Esophagus muscularis mucosa (tissue), 4 donors: ENCODE results near the gene SYNRG. TPM values are rescaled to one million over a fixed set of nuclear protein-coding genes. Genes with fewer than 3 reads are reported as not detected.

ENCODE experiments used
- DNase-seq: peaks from one replicate; pipeline ENCODE4 v3.0.0-alpha.2; 2017; ENCODE audit errors: extremely low spot score
- H3K27ac ChIP-seq, 4 donors: fragments of 200-600 bp; sonication (generic); replicated peaks in 1 of 4; 1 replicate in 3 of 4; 2 replicates in 1 of 4; pipeline ENCODE4 v1.5.1; 2016 to 2019; ENCODE audit warnings: mild to moderate bottlenecking in 1 of 4
- H3K27me3 ChIP-seq, 4 donors: fragments of 200-600 bp; sonication (generic); one replicate each; pipeline versions ENCODE4 v1.5.1 to v1.6.0; 2016 to 2019
- H3K36me3 ChIP-seq, 4 donors: fragments of 200-600 bp; sonication (generic); one replicate each; pipeline ENCODE4 v1.5.1; 2016 to 2019
- H3K4me1 ChIP-seq, 4 donors: fragments of 200-600 bp; sonication (generic); one replicate each; pipeline ENCODE4 v1.5.1; 2016 to 2019
- H3K4me3 ChIP-seq, 4 donors: fragments of 200-600 bp; sonication (generic); 1 replicate in 2 of 4; 2 replicates in 2 of 4; pipeline ENCODE4 v1.5.1; 2016 to 2019; ENCODE audit warnings: mild to moderate bottlenecking in 4 of 4, moderate library complexity in 1 of 4
- H3K9me3 ChIP-seq, 4 donors: fragments of 200-600 bp; sonication (generic); 1 replicate in 3 of 4; 2 replicates in 1 of 4; pipeline ENCODE4 v1.5.1; 2016 to 2019
- CTCF ChIP-seq, 3 experiments: fragments of 200-600 bp in 2 of 3; fragments of 450-650 bp in 1 of 3; sonication (generic) in 2 of 3; IDR thresholded peaks; one replicate each; pipeline ENCODE4 v1.5.1; 2017 to 2019; ENCODE audit warnings: antibody characterized with exemption in 3 of 3, mild to moderate bottlenecking in 2 of 3, moderate library complexity in 1 of 3
- EP300 ChIP-seq: sonication (generic); formaldehyde crosslinking; IDR thresholded peaks from one replicate; pipeline ENCODE4 v1.6.1; 2017; ENCODE audit warnings: antibody characterized with exemption
- POLR2A ChIP-seq: fragments of 450-650 bp; IDR thresholded peaks from one replicate; pipeline ENCODE4 v1.6.1; 2017; ENCODE audit warnings: antibody characterized with exemption, moderate library complexity, mild to moderate bottlenecking, low read depth
- POLR2AphosphoS5 ChIP-seq, 2 donors: sonication (generic); formaldehyde crosslinking; IDR thresholded peaks; one replicate each; pipeline ENCODE4 v1.6.1; 2017; ENCODE audit warnings: antibody characterized with exemption in 2 of 2
- WGBS: methylation state at CpG from one replicate; pipeline ENCODE4 v1.1.5; 2018; 5-methylcytosine and 5-hydroxymethylcytosine counted together
- intact Hi-C: fragments of 100-400 bp; cut with DNase I; formaldehyde crosslinking; loops from one replicate; pipeline ENCODE4 v1.15.1; 2023
- total RNA-seq, 4 donors: library from RNA; depleted of rRNA; stranded (reverse); fragments of >200 nt; gene quantifications; one replicate each; pipeline versions ENCODE4 v1.1.0 to v1.2.1, GENCODE V29; 2016

SYNRG gene
- total RNA-seq, 4 donors from 2014 or later: 11.9 to 19.5 (median 17.0) TPM

GRCh38 chr17:37489197-37490001, 119.8 kb downstream of the SYNRG start, which contains the start of gene DUSP14:
Gene DUSP14, plus strand, starts transcription at chr17:37489891. Its CDS starts 22,382 bp downstream, at chr17:37512273.
- H3K4me3 ChIP-seq: peak within 1 kb of the TSS; percentile 76 to 89 (median 87)
- 0% methylated on average over 10 of the region's 100 CpGs for WGBS
- no peak for DNase-seq
- H3K4me1 ChIP-seq: peaks cover 33 to 59% (median 53%) of the 10 kb centered on the region in 4 donors
- TF ChIP-seq POLR2AphosphoS5 (IDR thresholded peaks at IDR 0.05) (peak; percentile 41 to 88), CTCF (IDR thresholded peaks at IDR 0.05) (no peak)
- peak within 1 kb of the TSS; percentile 91 to 94 (median 92) for H3K27ac ChIP-seq
- no peaks in the 10 kb centered on the region for H3K36me3 ChIP-seq
- no peaks in the 10 kb centered on the region for H3K9me3 ChIP-seq
- no peaks in the 10 kb centered on the region for H3K27me3 ChIP-seq
- intact Hi-C loops: loop anchor here (5.0 kb wide), 1 partner anchor 82 kb away; the partner anchor contains the start of genes ACACA and TADA2A

- Histone ChIP-seq H3K27ac (peak overlapping the region; percentile 91 to 93 (median 92)), H3K4me1 (peaks cover 32 to 53% (median 48%) of the 10 kb centered on the region in 4 donors), H3K36me3 (no peaks in the 10 kb centered on the region), H3K27me3 (no peaks in the 10 kb centered on the region), H3K9me3 (no peaks in the 10 kb centered on the region), H3K4me3 (peak overlapping the region; percentile 76 to 89 (median 87))
- TF ChIP-seq POLR2A (no peak), POLR2AphosphoS5 (IDR thresholded peaks at IDR 0.05) (peak; percentile 52 to 80)
- DNase-seq: peak; percentile 92
- intact Hi-C loops: loop anchor here (5.0 kb wide), 1 partner anchor 81 kb away; the partner anchor contains the start of genes ACACA and TADA2A
- WGBS: 6% methylated on average over 16 of the region's 25 CpGs
These were observed 120.5 kb downstream of the SYNRG start for GRCh38 chr17:37488607-37489196.

- no peak for DNase-seq
- intact Hi-C loops: loop anchor here (5.0 kb wide), 1 partner anchor 81 kb away; the partner anchor contains the start of genes ACACA and TADA2A
- Histone ChIP-seq H3K27ac (peak overlapping the region; percentile 91 to 93 (median 92)), H3K27me3 (no peaks in the 10 kb centered on the region), H3K9me3 (no peaks in the 10 kb centered on the region), H3K36me3 (no peaks in the 10 kb centered on the region), H3K4me3 (peak overlapping the region; percentile 76 to 89 (median 87)), H3K4me1 (peaks cover 32 to 53% (median 48%) of the 10 kb centered on the region in 4 donors)
- no peak for TF ChIP-seq CTCF (IDR thresholded peaks at IDR 0.05)
- no peak for TF ChIP-seq POLR2A
- TF ChIP-seq EP300: no peak
- no peak for TF ChIP-seq POLR2AphosphoS5 (IDR thresholded peaks at IDR 0.05)
- 44% methylated on average over 7 of the region's 7 CpGs for WGBS
These were observed 121.1 kb downstream of the SYNRG start for GRCh38 chr17:37488009-37488604.

- Histone ChIP-seq H3K9me3 (no peaks in the 10 kb centered on the region), H3K4me3 (no peak overlapping the region), H3K27ac (no peak overlapping the region), H3K36me3 (no peaks in the 10 kb centered on the region), H3K27me3 (no peaks in the 10 kb centered on the region), H3K4me1 (peaks cover 16 to 39% (median 32%) of the 10 kb centered on the region in 4 donors)
- DNase-seq: no peak
- intact Hi-C loops: loop anchor here (5.0 kb wide), 1 partner anchor 79 kb away; the partner anchor contains the start of genes ACACA and TADA2A
- TF ChIP-seq POLR2AphosphoS5 (IDR thresholded peaks at IDR 0.05) (no peak), POLR2A (no peak), CTCF (IDR thresholded peaks at IDR 0.05) (no peak)
- 81% methylated on average over 1 of the region's 1 CpG for WGBS
These were observed 123.2 kb downstream of the SYNRG start for GRCh38 chr17:37485938-37486570.
